Measurements from ENCODE around the gene CTAGE9. TPM values are rescaled to one million over a fixed set of nuclear protein-coding genes. Genes with fewer than 3 reads are reported as not detected.

Gene CTAGE9
- total and polyA plus RNA-seq, 2 of the 8 experiments (the other 6 are each of a cell fraction or from before 2014, with no cell fraction given) = not detected

GRCh38 chr6:131731224-131731623 lies 20.4 kb upstream of the CTAGE9 start (continued):
- no peak for TF ChIP-seq RNF2 (IDR thresholded peaks at IDR 0.05; ENCODE audit: borderline replicate concordance, low read depth, low read length, missing control alignments, poor library complexity, severe bottlenecking)
- no peak for TF ChIP-seq SIX5 (IDR thresholded peaks at IDR 0.05; ENCODE audit: low read depth, low read length)
- no peak for TF ChIP-seq EZH2 (IDR thresholded peaks at IDR 0.05; ENCODE audit: low read depth, low read length, severe bottlenecking)
- TF ChIP-seq POLR2AphosphoS5 (IDR thresholded peaks at IDR 0.05; ENCODE audit: low read depth, low read length) = no peak
- TF ChIP-seq SAP30 (IDR thresholded peaks at IDR 0.05; ENCODE audit: insufficient read depth, insufficient replicate concordance, low read length) = no peak
- no peak for TF ChIP-seq SP4 (IDR thresholded peaks at IDR 0.05; ENCODE audit: low read length)
- no peak for TF ChIP-seq KDM1A (IDR thresholded peaks at IDR 0.05; ENCODE audit: borderline replicate concordance, low read length)
- TF ChIP-seq GABPA (IDR thresholded peaks at IDR 0.05; ENCODE audit: borderline replicate concordance, insufficient read depth, low read length) = no peak
- no peak for TF ChIP-seq HDAC2 (IDR thresholded peaks at IDR 0.05; ENCODE audit: borderline replicate concordance in 1 of 2, low read depth in 2 of 2, low read length in 2 of 2)
- no peak for TF ChIP-seq BCL11A (IDR thresholded peaks at IDR 0.05; ENCODE audit: low read depth in 2 of 2, low read length in 2 of 2)
